Activated CD4-positive, alpha-beta T cell treated with anti-CD3 and anti-CD28 coated beads for 36 hours (primary cell): ENCODE measurements around the gene TMEM209. TPM values are rescaled to one million over a fixed set of nuclear protein-coding genes. Genes with fewer than 3 reads are reported as not detected.
"Not testable (repeated sequence)": the region's sequence is repeated elsewhere in the genome, so short reads cannot be mapped to it uniquely, and the experiment has no call there.

ENCODE experiments used
- ATAC-seq: fragments of 200-7000 bp; cut with Tn5 transposase; one replicate; pipeline ENCODE4 v1.10.0; 2021; ENCODE audit warnings: mild to moderate bottlenecking, moderate library complexity
- CTCF ChIA-PET: fragments of 350-600 bp; sonication (Branson Sonifier 250); formaldehyde crosslinking; loops from one replicate; lab custom pipeline; 2021; ENCODE audit warnings: antibody characterized with exemption; lab: Charles Lee
- POLR2A ChIA-PET: fragments of 350-600 bp; sonication (Branson Sonifier 250); formaldehyde crosslinking; loops from one replicate; lab custom pipeline; 2021; ENCODE audit warnings: antibody characterized with exemption, inconsistent platforms; lab: Charles Lee
- DNase-seq: peaks from one replicate; pipeline ENCODE4 v3.0.0-alpha.2; 2020
- H3K27ac Mint-ChIP-seq: one replicate; pipeline ENCODE4 v1.8.0; 2021; ENCODE audit warnings: mixed read lengths
- H3K27me3 Mint-ChIP-seq: one replicate; pipeline ENCODE4 v1.8.0; 2021; ENCODE audit warnings: mixed read lengths
- H3K36me3 Mint-ChIP-seq: one replicate; pipeline ENCODE4 v1.8.0; 2021; ENCODE audit warnings: low read depth, mixed read lengths
- H3K4me1 Mint-ChIP-seq: one replicate; pipeline ENCODE4 v1.8.0; 2021; ENCODE audit warnings: mixed read lengths
- H3K4me3 Mint-ChIP-seq: one replicate; pipeline ENCODE4 v1.8.0; 2021; ENCODE audit warnings: mild to moderate bottlenecking, moderate library complexity, mixed read lengths
- H3K9me3 Mint-ChIP-seq: one replicate; pipeline ENCODE4 v1.8.0; 2021; ENCODE audit warnings: low read depth, mixed read lengths
- intact Hi-C, 2 experiments: fragments of 100-400 bp; cut with DNase I in 1 of 2; cut with micrococcal nuclease in 1 of 2; formaldehyde crosslinking; loops; one replicate each; pipeline versions ENCODE4 v1.14.2 to v1.15.1; 2022 to 2024; cut with DNase I, micrococcal nuclease
- total RNA-seq, 2 experiments: library from RNA; stranded (reverse); gene quantifications; one replicate each; pipeline ENCODE4 v1.2.3, GENCODE V29; 2021

TMEM209 gene
- total RNA-seq, 2 experiments from 2014 or later: 41.0 to 57.0 TPM

GRCh38 chr7:130134726-130135125 is 70.5 kb downstream of the TMEM209 start:
- Mint-ChIP-seq H3K27ac (no peak overlapping the region), H3K4me3 (no peak overlapping the region), H3K27me3 (no peaks in the 10 kb centered on the region), H3K9me3 (no peaks in the 10 kb centered on the region), H3K4me1 (peaks cover 9% of the 10 kb centered on the region), H3K36me3 (peaks cover 26% of the 10 kb centered on the region)
- ChIA-PET CTCF (interaction anchor here (0.5 to 1.4 kb wide), 6 partner anchors 13 to 957 kb away, joined by 3 to 4 read pairs (median 3); no protein-coding TSS in a partner anchor), POLR2A (no interaction called here)
- intact Hi-C loops: no loop called here
- DNase-seq (no peak), ATAC-seq (no peak)

GRCh38 chr7:130134106-130134636 is 71.0 kb downstream of the TMEM209 start:
- ChIA-PET CTCF (interaction anchor here (0.7 to 1.4 kb wide), 5 partner anchors 13 to 680 kb away, joined by 3 to 4 read pairs (median 3); no protein-coding TSS in a partner anchor), POLR2A (interaction anchor here (0.5 kb wide), 1 partner anchor 10 kb away, joined by 3 read pairs; no protein-coding TSS in a partner anchor)
- Mint-ChIP-seq H3K9me3 (no peaks in the 10 kb centered on the region), H3K4me3 (no peak overlapping the region), H3K27ac (no peak overlapping the region), H3K27me3 (no peaks in the 10 kb centered on the region), H3K4me1 (peaks cover 9% of the 10 kb centered on the region), H3K36me3 (peaks cover 27% of the 10 kb centered on the region)
- ATAC-seq: no peak
- DNase-seq: no peak
- intact Hi-C loops: no loop called here

- Mint-ChIP-seq H3K9me3 (no peaks in the 10 kb centered on the region), H3K4me3 (no peak overlapping the region), H3K4me1 (peaks cover 9% of the 10 kb centered on the region), H3K36me3 (peaks cover 34% of the 10 kb centered on the region), H3K27ac (no peak overlapping the region), H3K27me3 (no peaks in the 10 kb centered on the region)
- POLR2A ChIA-PET: no interaction called here
- intact Hi-C loops: no loop called here
- ATAC-seq: no peak
- no peak for DNase-seq
- CTCF ChIA-PET: interaction anchor here (0.8 to 1.4 kb wide), 2 partner anchors 55 to 60 kb away, joined by 3 read pairs; no protein-coding TSS in a partner anchor
Observed at GRCh38 chr7:130133029-130133782, 72.0 kb downstream of the TMEM209 start.

GRCh38 chr7:130131964-130132875 is 73.0 kb downstream of the TMEM209 start:
- H3K4me1 Mint-ChIP-seq: peaks cover 9% of the 10 kb centered on the region
- ATAC-seq (no peak), DNase-seq (no peak)
- H3K36me3 Mint-ChIP-seq: peaks cover 28% of the 10 kb centered on the region
- H3K4me3 Mint-ChIP-seq: no peak overlapping the region
- no peaks in the 10 kb centered on the region for H3K9me3 Mint-ChIP-seq
- intact Hi-C loops: no loop called here
- H3K27ac Mint-ChIP-seq: no peak overlapping the region
- ChIA-PET POLR2A (no interaction called here), CTCF (interaction anchor here (0.8 to 1.0 kb wide), 2 partner anchors 59 to 61 kb away, joined by 3 read pairs; no protein-coding TSS in a partner anchor)
- no peaks in the 10 kb centered on the region for H3K27me3 Mint-ChIP-seq

GRCh38 chr7:130131191-130131834 is 73.9 kb downstream of the TMEM209 start:
- POLR2A ChIA-PET: no interaction called here
- Mint-ChIP-seq H3K27me3 (no peaks in the 10 kb centered on the region), H3K36me3 (peaks cover 29% of the 10 kb centered on the region), H3K27ac (no peak overlapping the region), H3K9me3 (no peaks in the 10 kb centered on the region), H3K4me1 (peaks cover 9% of the 10 kb centered on the region), H3K4me3 (no peak overlapping the region)
- CTCF ChIA-PET: interaction anchor here (1.0 kb wide), 1 partner anchor 60 kb away, joined by 3 read pairs; no protein-coding TSS in a partner anchor
- no peak for ATAC-seq
- DNase-seq: no peak
- intact Hi-C loops: no loop called here

GRCh38 chr7:130129011-130129411 is 76.2 kb downstream of the TMEM209 start:
- ATAC-seq: no peak
- no peaks in the 10 kb centered on the region for H3K4me1 Mint-ChIP-seq
- peaks cover 33% of the 10 kb centered on the region for H3K36me3 Mint-ChIP-seq
- intact Hi-C loops: no loop called here
- H3K4me3 Mint-ChIP-seq: no peak overlapping the region
- H3K27me3 Mint-ChIP-seq: no peaks in the 10 kb centered on the region
- H3K9me3 Mint-ChIP-seq: no peaks in the 10 kb centered on the region
- no peak for DNase-seq
- H3K27ac Mint-ChIP-seq: no peak overlapping the region
- CTCF ChIA-PET: no interaction called here
- POLR2A ChIA-PET: no interaction called here

- H3K9me3 Mint-ChIP-seq: no peaks in the 10 kb centered on the region
Observed at GRCh38 chr7:130127821-130128317, 77.3 kb downstream of the TMEM209 start.

GRCh38 chr7:130127404-130127803 is 77.8 kb downstream of the TMEM209 start:
- POLR2A ChIA-PET: no interaction called here
- CTCF ChIA-PET: interaction anchor here (0.6 to 1.2 kb wide), 3 partner anchors 9 to 273 kb away, joined by 3 to 5 read pairs (median 3); no protein-coding TSS in a partner anchor

More at GRCh38 chr7:130127821-130128317, 77.3 kb downstream of the TMEM209 start:
- POLR2A ChIA-PET: no interaction called here
- Mint-ChIP-seq H3K27ac (no peak overlapping the region), H3K4me3 (no peak overlapping the region), H3K27me3 (no peaks in the 10 kb centered on the region), H3K36me3 (peaks cover 35% of the 10 kb centered on the region), H3K4me1 (no peaks in the 10 kb centered on the region)
- DNase-seq (no peak), ATAC-seq (no peak)
- CTCF ChIA-PET: interaction anchor here (0.6 to 1.2 kb wide), 3 partner anchors 8 to 272 kb away, joined by 3 to 5 read pairs (median 3); no protein-coding TSS in a partner anchor
- intact Hi-C loops: no loop called here

GRCh38 chr7:130126840-130127239 is 78.4 kb downstream of the TMEM209 start:
- intact Hi-C loops, H3K4me1 Mint-ChIP-seq, H3K9me3 Mint-ChIP-seq, POLR2A ChIA-PET, DNase-seq, H3K4me3 Mint-ChIP-seq, H3K27ac Mint-ChIP-seq, H3K27me3 Mint-ChIP-seq, ATAC-seq: not testable (repeated sequence)
- CTCF ChIA-PET: interaction anchor here (1.2 kb wide), 1 partner anchor 9 kb away, joined by 5 read pairs; no protein-coding TSS in a partner anchor
- peaks cover 42% of the 10 kb centered on the region for H3K36me3 Mint-ChIP-seq

More at GRCh38 chr7:130127404-130127803, 77.8 kb downstream of the TMEM209 start:
- H3K27ac Mint-ChIP-seq: no peak overlapping the region
- intact Hi-C loops: no loop called here
- H3K36me3 Mint-ChIP-seq: peaks cover 40% of the 10 kb centered on the region
- no peaks in the 10 kb centered on the region for H3K27me3 Mint-ChIP-seq
- no peak overlapping the region for H3K4me3 Mint-ChIP-seq
- H3K9me3 Mint-ChIP-seq: no peaks in the 10 kb centered on the region
- H3K4me1 Mint-ChIP-seq: no peaks in the 10 kb centered on the region
- DNase-seq: no peak
- no peak for ATAC-seq

GRCh38 chr7:130124711-130125110 is 80.5 kb downstream of the TMEM209 start:
- ChIA-PET POLR2A (no interaction called here), CTCF (interaction anchor here (2.4 kb wide), 1 partner anchor 29 kb away, joined by 7 read pairs; no protein-coding TSS in a partner anchor)
- Mint-ChIP-seq H3K27me3 (no peaks in the 10 kb centered on the region), H3K4me1 (no peaks in the 10 kb centered on the region), H3K4me3 (no peak overlapping the region), H3K36me3 (peaks cover 37% of the 10 kb centered on the region), H3K9me3 (no peaks in the 10 kb centered on the region), H3K27ac (no peak overlapping the region)
- ATAC-seq (no peak), DNase-seq (no peak)
- intact Hi-C loops: no loop called here
